ENCODE measurements around the gene CPEB4. TPM values are rescaled to one million over a fixed set of nuclear protein-coding genes. Genes with fewer than 3 reads are reported as not detected.
A peak's percentile ranks its signal among the peaks of the same experiment; 100 is the strongest.

Gene CPEB4
- total and polyA plus RNA-seq, 2 experiments from 2014 or later = 6.2 to 11.6 TPM

DNA sequence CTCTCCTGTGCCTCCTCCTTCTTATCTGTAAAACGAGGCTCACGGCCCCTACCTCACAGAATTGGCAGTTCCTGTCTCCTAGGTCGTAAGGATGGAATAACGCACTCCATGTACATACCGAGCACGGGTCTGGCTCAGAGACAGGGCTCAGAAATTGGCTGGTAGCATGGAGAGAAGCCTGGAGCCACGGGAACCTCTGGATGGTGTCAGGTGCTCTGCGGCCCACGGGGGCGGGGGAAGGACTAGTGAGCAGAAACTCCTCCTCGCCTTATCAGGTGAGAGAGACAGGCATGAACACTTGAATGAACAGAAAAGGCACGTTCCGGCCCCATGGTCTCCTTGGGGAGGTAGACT lies 85.4 kb downstream of the CPEB4 start:
- in situ Hi-C loops (cut with MboI) = no loop called here
- Histone ChIP-seq H3K79me2 (ENCODE audit: insufficient read depth) (no peaks in the 10 kb centered on the region), H3K27me3 (replicated peaks; ENCODE audit: insufficient read depth) (peaks cover 3% of the 10 kb centered on the region; the same call in 1 of the 2 replicates), H3K9ac (peak overlapping the region; percentile 69), H2AFZ (peak overlapping the region; percentile 87), H3K36me3 (ENCODE audit: low read depth) (no peaks in the 10 kb centered on the region), H3K9me3 (ENCODE audit: low read depth) (no peaks in the 10 kb centered on the region), H3K4me1 (ENCODE audit: insufficient read depth) (no peaks in the 10 kb centered on the region), H3K27ac (no peak overlapping the region), H3K9me2 (ENCODE audit: insufficient read depth) (no peaks in the 10 kb centered on the region), H3F3A (ENCODE audit: insufficient read depth) (no peaks in the 10 kb centered on the region), H3K4me2 (ENCODE audit: unreplicated experiment) (peak overlapping the region; percentile 100), H3K4me3 (peak overlapping the region; percentile 84), H4K20me1 (ENCODE audit: insufficient read depth) (no peaks in the 10 kb centered on the region)
- TF ChIP-seq EZH2phosphoT487 (IDR thresholded peaks at IDR 0.05; ENCODE audit: insufficient read depth, low read depth) (no peak), EZH2 (IDR thresholded peaks at IDR 0.05; ENCODE audit: insufficient read depth, poor library complexity, severe bottlenecking) (no peak)
- no peak for DNase-seq
- WGBS, 2 experiments (ENCODE audit: low coverage in 1 of 2, low lambda C conversion rate in 2 of 2, missing lambda C conversion rate in 2 of 2) = 15 to 17% methylated on average over 13 of the region's 13 CpGs

DNA sequence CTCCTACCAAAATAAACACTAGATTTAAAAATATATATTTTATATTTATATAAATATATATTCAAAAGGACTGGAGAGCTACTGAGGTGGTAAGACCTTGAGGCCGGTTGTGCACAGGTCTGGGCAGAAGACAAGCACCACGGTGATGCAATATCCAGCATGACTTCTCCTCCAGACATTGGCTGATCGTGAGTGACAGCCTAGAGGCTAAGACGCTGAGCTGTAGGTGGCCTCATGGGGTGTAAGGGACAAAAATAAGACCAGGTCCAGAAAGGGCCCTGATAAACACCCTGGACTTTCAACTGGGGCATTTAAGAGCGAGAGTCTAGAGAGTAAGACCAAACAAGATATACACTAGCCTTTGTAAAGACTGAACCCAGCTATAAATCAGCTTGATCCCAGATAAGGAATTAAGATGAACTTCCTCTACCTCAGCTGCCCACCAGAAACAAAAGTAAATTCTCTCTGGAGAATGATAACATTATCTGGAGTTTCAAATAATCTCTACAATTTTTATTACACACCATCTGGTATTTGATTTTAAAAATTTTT lies 86.6 kb downstream of the CPEB4 start:
- H3K9me2 ChIP-seq (ENCODE audit: insufficient read depth) = no peaks in the 10 kb centered on the region
- H3K9ac ChIP-seq = no peak overlapping the region
- DNase-seq = no peak
- 82 to 83% methylated on average over 5 of the region's 5 CpGs for WGBS, 2 experiments (ENCODE audit: low coverage in 1 of 2, low lambda C conversion rate in 2 of 2, missing lambda C conversion rate in 2 of 2)
- H4K20me1 ChIP-seq (ENCODE audit: insufficient read depth) = no peaks in the 10 kb centered on the region
- no peaks in the 10 kb centered on the region for H3K36me3 ChIP-seq (ENCODE audit: low read depth)
- in situ Hi-C loops (cut with MboI) = no loop called here
- TF ChIP-seq EZH2 (IDR thresholded peaks at IDR 0.05; ENCODE audit: insufficient read depth, poor library complexity, severe bottlenecking) = no peak
- TF ChIP-seq EZH2phosphoT487 (IDR thresholded peaks at IDR 0.05; ENCODE audit: insufficient read depth, low read depth) = no peak
- no peaks in the 10 kb centered on the region for H3K79me2 ChIP-seq (ENCODE audit: insufficient read depth)
- peaks cover 14% of the 10 kb centered on the region for H3K27me3 ChIP-seq (replicated peaks; ENCODE audit: insufficient read depth)
- H3K27ac ChIP-seq = no peak overlapping the region
- no peaks in the 10 kb centered on the region for H3K9me3 ChIP-seq (ENCODE audit: low read depth)
- no peaks in the 10 kb centered on the region for H3K4me1 ChIP-seq (ENCODE audit: insufficient read depth)
- H3K4me3 ChIP-seq = no peak overlapping the region
- no peaks in the 10 kb centered on the region for H3F3A ChIP-seq (ENCODE audit: insufficient read depth)
- no peak overlapping the region for H3K4me2 ChIP-seq (ENCODE audit: unreplicated experiment)
- no peak overlapping the region for H2AFZ ChIP-seq

DNA sequence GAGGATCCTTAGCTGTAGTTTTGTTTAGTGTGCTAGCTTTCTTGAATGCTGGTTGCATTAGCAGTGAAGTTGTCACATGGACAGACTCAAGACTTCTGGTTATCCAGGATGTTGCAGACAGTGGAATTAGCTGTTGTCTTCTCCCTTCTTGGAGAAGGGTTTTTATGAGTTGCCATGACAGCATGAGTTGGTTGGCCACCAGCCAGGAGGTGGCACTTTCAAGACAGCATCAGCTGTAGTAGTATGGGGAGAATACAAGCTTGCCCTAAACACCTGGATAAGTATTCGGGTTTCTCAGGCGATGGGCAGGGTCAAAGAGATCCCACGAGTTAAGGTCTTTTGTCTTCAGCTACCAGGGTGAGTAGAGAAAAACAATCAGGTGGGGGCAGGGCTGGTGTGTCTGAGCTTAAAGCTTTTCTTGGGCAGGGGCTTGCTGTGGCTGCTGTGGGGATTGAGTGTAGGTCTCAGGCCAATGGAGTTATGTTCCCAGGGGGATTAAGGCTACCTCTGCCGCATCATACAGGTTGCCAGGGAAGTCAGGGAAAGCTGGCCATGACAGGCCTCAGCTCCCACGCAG lies 93.1 kb downstream of the CPEB4 start:
- in situ Hi-C loops (cut with MboI) = no loop called here
- no peaks in the 10 kb centered on the region for H3K79me2 ChIP-seq (ENCODE audit: insufficient read depth)
- H2AFZ ChIP-seq = no peak overlapping the region
- 29 to 42% methylated on average over 5 of the region's 5 CpGs for WGBS, 2 experiments (ENCODE audit: low coverage in 1 of 2, low lambda C conversion rate in 2 of 2, missing lambda C conversion rate in 2 of 2)
- H3K9me2 ChIP-seq (ENCODE audit: insufficient read depth) = no peaks in the 10 kb centered on the region
- no peaks in the 10 kb centered on the region for H3K9me3 ChIP-seq (ENCODE audit: low read depth)
- H3K4me2 ChIP-seq (ENCODE audit: unreplicated experiment) = no peak overlapping the region
- H3F3A ChIP-seq (ENCODE audit: insufficient read depth) = no peaks in the 10 kb centered on the region
- no peak overlapping the region for H3K27ac ChIP-seq
- H3K4me1 ChIP-seq (ENCODE audit: insufficient read depth) = no peaks in the 10 kb centered on the region
- H3K9ac ChIP-seq = no peak overlapping the region
- H3K4me3 ChIP-seq = no peak overlapping the region
- no peaks in the 10 kb centered on the region for H3K36me3 ChIP-seq (ENCODE audit: low read depth)
- TF ChIP-seq EZH2phosphoT487 (IDR thresholded peaks at IDR 0.05; ENCODE audit: insufficient read depth, low read depth) = no peak
- no peak for TF ChIP-seq EZH2 (IDR thresholded peaks at IDR 0.05; ENCODE audit: insufficient read depth, poor library complexity, severe bottlenecking)
- peaks cover 27% of the 10 kb centered on the region for H3K27me3 ChIP-seq (replicated peaks; ENCODE audit: insufficient read depth)
- DNase-seq = peak; percentile 30
- no peaks in the 10 kb centered on the region for H4K20me1 ChIP-seq (ENCODE audit: insufficient read depth)

DNA sequence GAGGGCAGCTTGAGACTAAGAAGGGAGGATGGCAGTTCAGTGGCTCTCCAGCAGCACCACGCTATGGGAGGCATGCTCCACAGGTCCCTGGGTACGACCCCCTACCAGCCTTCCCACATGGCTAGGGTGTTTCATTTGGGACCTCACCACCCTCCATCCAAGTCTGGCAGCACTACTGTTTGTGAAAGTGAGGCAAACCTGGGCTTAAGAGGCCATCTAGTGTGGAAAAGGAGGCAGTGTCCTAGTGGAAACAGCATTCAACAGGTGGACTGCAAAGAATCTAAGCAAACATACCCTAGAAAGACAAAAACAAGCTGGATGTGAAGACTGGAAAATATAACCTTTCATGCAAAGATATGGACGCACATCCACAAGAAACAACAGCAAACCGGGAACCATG lies 96.1 kb downstream of the CPEB4 start:
- 19 to 20% methylated on average over 4 of the region's 4 CpGs for WGBS, 2 experiments (ENCODE audit: low coverage in 1 of 2, low lambda C conversion rate in 2 of 2, missing lambda C conversion rate in 2 of 2)
- no peak for TF ChIP-seq EZH2phosphoT487 (IDR thresholded peaks at IDR 0.05; ENCODE audit: insufficient read depth, low read depth)
- TF ChIP-seq EZH2 (IDR thresholded peaks at IDR 0.05; ENCODE audit: insufficient read depth, poor library complexity, severe bottlenecking) = no peak
- Histone ChIP-seq H3K4me3 (no peak overlapping the region), H3K36me3 (ENCODE audit: low read depth) (no peaks in the 10 kb centered on the region), H3K79me2 (ENCODE audit: insufficient read depth) (no peaks in the 10 kb centered on the region), H4K20me1 (ENCODE audit: insufficient read depth) (no peaks in the 10 kb centered on the region), H3K9me3 (ENCODE audit: low read depth) (no peaks in the 10 kb centered on the region), H3K4me2 (ENCODE audit: unreplicated experiment) (no peak overlapping the region), H3K9ac (no peak overlapping the region), H3K9me2 (ENCODE audit: insufficient read depth) (no peaks in the 10 kb centered on the region), H3F3A (ENCODE audit: insufficient read depth) (no peaks in the 10 kb centered on the region), H2AFZ (no peak overlapping the region), H3K27me3 (replicated peaks; ENCODE audit: insufficient read depth) (peaks cover 19% of the 10 kb centered on the region), H3K27ac (no peak overlapping the region), H3K4me1 (ENCODE audit: insufficient read depth) (no peaks in the 10 kb centered on the region)
- in situ Hi-C loops (cut with MboI) = no loop called here
- DNase-seq = peak; percentile 32

Data from GM23248 (cell line).